Left ventricle myocardium inferior (tissue), 1 donor: Measurements from ENCODE around the gene MYRF. TPM values are rescaled to one million over a fixed set of nuclear protein-coding genes. Genes with fewer than 3 reads are reported as not detected.

ENCODE experiments used
- DNase-seq: peaks from one replicate; pipeline ENCODE4 v3.0.0-alpha.2; 2020
- H3K27ac ChIP-seq: fragments of 200-600 bp; replicated peaks from 2 replicates; pipeline ENCODE4 v1.8.0; 2021
- H3K27me3 ChIP-seq: fragments of 200-600 bp; 2 replicates; pipeline ENCODE4 v1.8.0; 2021; ENCODE audit warnings: low read depth
- H3K36me3 ChIP-seq: fragments of 200-600 bp; 2 replicates; pipeline ENCODE4 v1.8.0; 2021
- H3K4me1 ChIP-seq: fragments of 200-600 bp; 2 replicates; pipeline ENCODE4 v1.8.0; 2021
- H3K4me3 ChIP-seq: fragments of 200-600 bp; 2 replicates; pipeline ENCODE4 v1.8.0; 2021; ENCODE audit warnings: mild to moderate bottlenecking, moderate library complexity
- H3K9me3 ChIP-seq: fragments of 200-600 bp; replicated peaks from 2 replicates; pipeline ENCODE4 v1.8.0; 2021
- intact Hi-C: fragments of 100-400 bp; cut with micrococcal nuclease; formaldehyde crosslinking; loops from one replicate; pipeline ENCODE4 v1.11.0; 2022
- total RNA-seq: library from RNA; stranded (reverse); fragmentation: NEBNext Ultra II Directional; extraction: Animal tissue kit (Norgen Biotek cat#: 25700); gene quantifications from one replicate; pipeline ENCODE4 v1.2.1, GENCODE V29; 2021
- TF ChIP-seq, protein P1 (sequence below): fragments of 200-600 bp; IDR thresholded peaks from 2 replicates; pipeline ENCODE4 v1.8.0; 2021; ENCODE audit warnings: antibody characterized with exemption, mild to moderate bottlenecking, borderline replicate concordance
- donor health status: DM: no; HTN: yes; CAD: no; lungs with severe emphysema.

Gene MYRF
- total RNA-seq, 1 donor from 2014 or later = 0.14 TPM

DNA sequence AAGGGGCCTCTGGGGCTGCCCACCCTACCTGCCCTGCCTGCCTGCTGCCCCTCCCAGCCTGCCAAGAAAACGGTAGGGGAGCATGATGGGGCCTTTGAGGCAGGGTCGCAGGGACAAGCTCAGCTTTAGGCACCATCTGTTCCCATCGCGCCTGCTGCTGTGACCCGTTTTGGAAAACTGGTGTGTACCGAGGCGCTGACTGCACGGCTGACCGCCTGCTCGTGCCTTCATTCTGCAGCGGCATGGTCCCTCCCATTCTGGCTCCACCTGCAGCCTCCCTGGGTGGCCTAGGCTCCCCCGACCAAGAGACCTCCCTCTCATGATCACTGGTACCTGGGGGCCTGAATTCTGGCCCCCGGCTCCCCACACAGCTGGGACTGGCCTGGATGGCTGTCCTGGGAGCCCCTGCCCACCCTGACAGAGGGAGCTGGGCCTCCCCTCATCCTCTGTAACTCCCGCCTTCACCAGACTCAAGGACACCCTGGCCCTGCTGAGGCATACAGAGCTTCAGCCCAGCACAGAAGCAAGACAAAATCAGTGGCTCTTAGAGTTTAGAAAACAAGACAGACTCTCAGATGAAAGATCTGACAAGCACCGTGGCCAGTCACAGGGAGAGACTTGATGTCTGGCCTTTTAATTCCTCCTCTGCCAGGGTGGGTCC lies 6.5 kb upstream of the MYRF start:
- intact Hi-C loops = no loop called here

DNA sequence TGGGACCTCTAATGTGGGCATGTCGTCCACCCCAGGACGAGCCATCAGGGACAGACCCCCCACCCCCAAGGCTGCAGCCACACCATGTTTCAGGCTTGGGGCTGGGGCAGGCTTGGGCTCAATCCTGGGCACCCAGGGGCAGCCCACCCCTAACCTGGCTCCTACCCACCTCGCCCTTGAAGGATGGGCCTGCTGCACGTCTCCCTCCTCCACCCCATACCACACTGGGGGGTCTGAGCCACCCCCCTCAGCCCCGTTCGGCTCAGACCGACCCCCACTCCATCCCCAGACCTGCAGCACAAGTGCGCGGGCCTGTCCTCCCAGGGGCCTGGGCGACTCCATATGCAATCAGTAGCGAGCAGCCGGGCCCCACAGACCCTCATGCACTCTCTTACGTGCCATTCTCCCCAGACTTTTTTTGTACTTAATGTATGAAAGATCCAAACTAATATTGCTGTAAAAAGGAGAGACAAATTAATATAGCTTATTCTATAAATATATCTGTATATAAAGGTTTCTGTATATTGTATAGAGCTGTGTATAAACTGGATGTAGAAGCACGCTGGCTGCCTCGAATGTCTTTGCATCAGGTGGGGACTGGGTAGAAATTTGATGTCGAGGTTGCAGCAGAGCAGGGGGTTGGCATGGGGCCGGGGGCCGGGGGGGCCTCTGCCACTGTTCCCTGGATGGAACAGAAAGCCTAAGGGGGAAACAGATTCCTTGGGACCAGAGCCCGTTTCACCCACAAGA lies 5.8 kb upstream of the MYRF start:
- intact Hi-C loops = no loop called here
- H3K27me3 ChIP-seq = peaks cover 16% of the 10 kb centered on the region
- peaks cover 8% of the 10 kb centered on the region for H3K4me1 ChIP-seq
- H3K27ac ChIP-seq = no peak overlapping the region
- H3K4me3 ChIP-seq = no peak overlapping the region
- DNase-seq = no peak
- TF ChIP-seq, protein P1, sequence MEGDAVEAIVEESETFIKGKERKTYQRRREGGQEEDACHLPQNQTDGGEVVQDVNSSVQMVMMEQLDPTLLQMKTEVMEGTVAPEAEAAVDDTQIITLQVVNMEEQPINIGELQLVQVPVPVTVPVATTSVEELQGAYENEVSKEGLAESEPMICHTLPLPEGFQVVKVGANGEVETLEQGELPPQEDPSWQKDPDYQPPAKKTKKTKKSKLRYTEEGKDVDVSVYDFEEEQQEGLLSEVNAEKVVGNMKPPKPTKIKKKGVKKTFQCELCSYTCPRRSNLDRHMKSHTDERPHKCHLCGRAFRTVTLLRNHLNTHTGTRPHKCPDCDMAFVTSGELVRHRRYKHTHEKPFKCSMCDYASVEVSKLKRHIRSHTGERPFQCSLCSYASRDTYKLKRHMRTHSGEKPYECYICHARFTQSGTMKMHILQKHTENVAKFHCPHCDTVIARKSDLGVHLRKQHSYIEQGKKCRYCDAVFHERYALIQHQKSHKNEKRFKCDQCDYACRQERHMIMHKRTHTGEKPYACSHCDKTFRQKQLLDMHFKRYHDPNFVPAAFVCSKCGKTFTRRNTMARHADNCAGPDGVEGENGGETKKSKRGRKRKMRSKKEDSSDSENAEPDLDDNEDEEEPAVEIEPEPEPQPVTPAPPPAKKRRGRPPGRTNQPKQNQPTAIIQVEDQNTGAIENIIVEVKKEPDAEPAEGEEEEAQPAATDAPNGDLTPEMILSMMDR = no peak
- H3K9me3 ChIP-seq = no peaks in the 10 kb centered on the region
- H3K36me3 ChIP-seq = peaks cover 9% of the 10 kb centered on the region

More for the DNA sequence above, 6.5 kb upstream of the MYRF start:
- peaks cover 11% of the 10 kb centered on the region for H3K27me3 ChIP-seq
- no peak overlapping the region for H3K4me3 ChIP-seq
- H3K36me3 ChIP-seq = peaks cover 14% of the 10 kb centered on the region
- peaks cover 8% of the 10 kb centered on the region for H3K4me1 ChIP-seq
- H3K9me3 ChIP-seq = no peaks in the 10 kb centered on the region
- TF ChIP-seq, protein P1 = no peak
- H3K27ac ChIP-seq = no peak overlapping the region
- DNase-seq = no peak

DNA sequence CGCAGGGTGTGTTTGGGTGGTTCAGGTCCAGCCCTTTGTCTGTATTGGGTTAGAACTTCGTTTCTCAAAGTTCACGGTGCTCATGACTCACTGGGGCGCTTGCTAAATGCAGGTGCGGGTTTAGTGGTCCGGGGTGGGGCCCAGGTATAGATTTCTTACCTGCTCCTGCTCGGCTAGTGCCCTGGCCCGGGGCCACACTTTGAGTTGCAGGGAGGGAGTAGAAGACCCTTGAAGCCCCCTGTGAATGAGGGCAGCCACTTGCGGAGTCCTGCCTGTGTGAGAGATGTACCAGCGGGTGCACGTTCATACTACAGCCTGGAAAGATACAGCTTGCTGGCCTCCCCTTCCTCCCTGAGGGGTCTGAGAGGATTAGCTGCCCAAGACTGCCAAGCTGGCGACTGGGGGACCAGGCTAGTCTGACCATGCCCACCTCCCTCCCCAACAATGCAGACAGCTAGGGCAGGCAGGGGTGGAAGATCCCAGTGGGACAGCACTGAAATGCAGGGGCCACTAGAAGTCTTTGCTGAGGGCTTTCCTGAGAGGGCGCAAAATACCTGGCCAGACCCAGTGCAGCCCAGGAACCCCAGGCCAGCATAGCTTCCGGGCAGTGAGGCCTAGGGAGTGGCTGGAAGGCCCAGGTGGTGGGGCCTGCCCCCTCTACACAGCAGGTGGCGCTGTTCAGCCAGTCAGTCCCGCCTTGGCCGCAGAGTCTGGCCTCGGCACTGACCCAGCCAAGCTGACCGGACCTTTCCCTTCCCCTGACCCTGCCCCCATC lies 5.1 kb upstream of the MYRF start:
- TF ChIP-seq, protein P1 = peak; percentile 93
- DNase-seq = peak; percentile 76
- peaks cover 11% of the 10 kb centered on the region for H3K4me1 ChIP-seq
- H3K36me3 ChIP-seq = peaks cover 4% of the 10 kb centered on the region
- H3K9me3 ChIP-seq = no peaks in the 10 kb centered on the region
- H3K4me3 ChIP-seq = no peak overlapping the region
- intact Hi-C loops = no loop called here
- peaks cover 23% of the 10 kb centered on the region for H3K27me3 ChIP-seq
- no peak overlapping the region for H3K27ac ChIP-seq

DNA sequence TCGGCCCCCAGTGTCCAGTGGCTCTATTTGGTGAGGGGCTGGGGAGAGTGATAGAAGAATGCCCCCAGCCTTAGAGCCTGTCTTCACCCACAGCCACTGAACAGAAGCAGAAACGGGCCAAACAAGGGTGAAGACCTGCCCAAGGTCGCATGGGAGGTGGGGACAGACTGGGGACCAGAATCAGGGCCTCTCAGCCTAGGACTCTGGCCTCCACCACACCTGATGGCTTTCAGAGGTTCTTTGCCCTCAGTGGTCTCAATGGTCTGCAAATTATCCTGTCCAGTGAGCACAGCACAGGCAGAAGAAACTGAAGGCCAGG lies 4.5 kb upstream of the MYRF start:
- intact Hi-C loops = no loop called here
- TF ChIP-seq, protein P1 = peak; percentile 8
- H3K27ac ChIP-seq = no peak overlapping the region
- DNase-seq = no peak
- H3K27me3 ChIP-seq = peaks cover 27% of the 10 kb centered on the region
- H3K4me1 ChIP-seq = peaks cover 15% of the 10 kb centered on the region
- H3K4me3 ChIP-seq = no peak overlapping the region
- no peaks in the 10 kb centered on the region for H3K9me3 ChIP-seq
- H3K36me3 ChIP-seq = peaks cover 4% of the 10 kb centered on the region

DNA sequence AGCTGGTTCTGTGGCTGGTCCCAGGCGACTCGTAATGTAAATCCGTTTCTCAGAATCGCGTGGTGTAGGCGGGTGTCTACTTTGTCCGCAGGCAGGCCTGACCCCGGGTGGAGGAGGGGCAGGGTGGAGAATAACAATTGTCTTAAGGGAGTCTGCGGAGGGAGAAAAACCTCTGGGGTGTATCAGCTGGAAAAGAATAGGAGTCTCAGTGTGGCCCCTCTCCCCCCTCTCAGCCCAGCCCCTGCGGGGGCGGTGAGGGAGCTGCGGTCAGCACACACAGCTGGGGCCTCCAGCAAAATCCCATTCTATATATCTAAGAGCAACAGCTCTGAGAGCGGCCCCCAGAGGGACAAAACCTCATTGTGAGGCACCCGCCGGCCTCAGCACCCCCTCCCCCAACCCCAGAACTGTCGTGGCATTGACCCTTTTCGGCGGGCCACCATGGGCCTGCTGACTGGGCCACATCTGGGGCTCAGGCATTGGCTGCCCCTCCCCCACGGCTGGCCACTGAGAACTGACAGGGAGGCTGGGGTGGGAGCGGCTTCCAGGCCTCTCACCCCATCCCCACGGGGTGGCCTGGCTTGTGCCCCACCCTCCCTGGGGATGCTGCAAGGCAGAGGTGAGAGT lies 2.7 kb upstream of the MYRF start:
- intact Hi-C loops = no loop called here

More for the DNA sequence above, 2.7 kb upstream of the MYRF start:
- Histone ChIP-seq H3K4me1 (peaks cover 16% of the 10 kb centered on the region), H3K4me3 (no peak overlapping the region), H3K9me3 (no peaks in the 10 kb centered on the region), H3K27me3 (peaks cover 28% of the 10 kb centered on the region), H3K36me3 (no peaks in the 10 kb centered on the region), H3K27ac (no peak overlapping the region)
- TF ChIP-seq, protein P1 = no peak
- no peak for DNase-seq
